NT2/D1 (cell line): ENCODE results near the gene NSA2.
"Not testable (repeated sequence)": the region's sequence is repeated elsewhere in the genome, so short reads cannot be mapped to it uniquely, and the experiment has no call there.

ENCODE experiments used
- SUZ12 ChIP-seq: IDR thresholded peaks from 2 replicates; pipeline ENCODE4 v1.6.1; 2011; ENCODE audit not compliant: insufficient read length, insufficient read depth; ENCODE audit errors: extremely low read depth
- YY1 ChIP-seq: IDR thresholded peaks from 2 replicates; pipeline ENCODE4 v1.6.1; 2011; ENCODE audit not compliant: insufficient read length, insufficient read depth

DNA sequence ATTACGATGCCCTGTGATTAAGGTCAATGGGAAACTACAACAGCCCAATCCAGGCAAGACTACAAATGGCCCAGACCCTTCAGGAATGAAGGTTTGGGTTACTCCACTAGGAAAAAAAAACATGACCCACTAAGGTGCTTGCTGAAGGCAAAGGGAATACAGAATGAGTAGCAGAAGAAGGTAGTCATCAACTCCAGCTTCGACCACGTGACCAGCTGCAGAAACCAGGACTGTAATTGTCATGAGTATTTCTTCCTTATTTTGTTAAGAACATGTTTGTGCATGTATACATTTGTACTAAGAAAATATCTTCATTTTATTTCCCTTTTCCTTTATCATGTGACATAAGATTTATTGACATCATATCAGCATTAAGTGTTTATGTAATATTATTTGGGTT is 24.6 kb downstream of the NSA2 start:
- not testable (repeated sequence) for TF ChIP-seq YY1, SUZ12
